Mesenchymal stem cell (in vitro differentiated cells and primary cell): ENCODE data around the gene HOMEZ. TPM values are rescaled to one million over a fixed set of nuclear protein-coding genes. Genes with fewer than 3 reads are reported as not detected.

Experiments
- DNase-seq: peaks from one replicate; pipeline ENCODE4 v3.0.0-alpha.2; 2013
- H2AFZ ChIP-seq: one replicate; pipeline ENCODE4 v1.6.1; 2013; ENCODE audit warnings: low read depth, mild to moderate bottlenecking, control low read depth, inconsistent platforms, low read length, moderate library complexity
- H2AK5ac ChIP-seq: 2 replicates; pipeline ENCODE4 v1.6.1; 2013; ENCODE audit warnings: low read length, moderate library complexity, mild to moderate bottlenecking, inconsistent platforms; ENCODE audit not compliant: severe bottlenecking
- H2BK120ac ChIP-seq: one replicate; pipeline ENCODE4 v1.6.1; 2013; ENCODE audit warnings: low read depth, mild to moderate bottlenecking, inconsistent platforms, low read length, moderate library complexity
- H2BK12ac ChIP-seq, 2 experiments: one replicate each; pipeline ENCODE4 v1.6.1; 2013; ENCODE audit warnings: inconsistent platforms in 2 of 2, low read length in 2 of 2, mild to moderate bottlenecking in 2 of 2, moderate library complexity in 2 of 2, control low read depth in 1 of 2
- H2BK15ac ChIP-seq: one replicate; pipeline ENCODE4 v1.6.1; 2013; ENCODE audit warnings: mild to moderate bottlenecking, low read depth, inconsistent platforms; ENCODE audit not compliant: poor library complexity, severe bottlenecking
- H2BK5ac ChIP-seq: 2 replicates; pipeline ENCODE4 v1.6.1; 2013; ENCODE audit warnings: low read depth, mild to moderate bottlenecking, low read length, control low read depth, inconsistent platforms; ENCODE audit not compliant: poor library complexity, severe bottlenecking
- H3K14ac ChIP-seq, 2 experiments: one replicate each; pipeline ENCODE4 v1.6.1; 2013; ENCODE audit warnings: inconsistent platforms in 2 of 2, low read length in 2 of 2, control low read depth in 1 of 2, mild to moderate bottlenecking in 1 of 2, moderate library complexity in 1 of 2
- H3K18ac ChIP-seq, 2 experiments: one replicate each; pipeline ENCODE4 v1.6.1; 2013; ENCODE audit warnings: inconsistent platforms in 2 of 2, low read length in 2 of 2, control low read depth in 1 of 2, low read depth in 1 of 2, mild to moderate bottlenecking in 1 of 2
- H3K23ac ChIP-seq, 2 experiments: one replicate each; pipeline ENCODE4 v1.6.1; 2013; ENCODE audit warnings: inconsistent platforms in 2 of 2, low read length in 2 of 2, mild to moderate bottlenecking in 2 of 2, moderate library complexity in 2 of 2, control low read depth in 1 of 2
- H3K27ac ChIP-seq: 2 replicates; pipeline ENCODE4 v1.5.1; 2013; ENCODE audit warnings: mild to moderate bottlenecking, moderate library complexity, low read length, control low read depth, inconsistent platforms; ENCODE audit not compliant: poor library complexity, severe bottlenecking
- H3K27me3 ChIP-seq, 2 experiments: 2 replicates each; pipeline versions ENCODE4 v1.6.1 to v1.7.0; 2013; ENCODE audit warnings: low read length in 2 of 2, mild to moderate bottlenecking in 2 of 2, moderate library complexity in 2 of 2, control low read depth in 1 of 2, inconsistent platforms in 1 of 2; ENCODE audit not compliant: control insufficient read depth in 1 of 2, insufficient read depth in 1 of 2
- H3K36me3 ChIP-seq, 2 experiments: 2 replicates each; pipeline versions ENCODE4 v1.6.1 to v1.7.0; 2013; ENCODE audit warnings: low read length in 2 of 2, control low read depth in 1 of 2, inconsistent platforms in 1 of 2, low read depth in 1 of 2, mild to moderate bottlenecking in 1 of 2; ENCODE audit not compliant: insufficient read depth in 2 of 2, control insufficient read depth in 1 of 2
- H3K4ac ChIP-seq, 2 experiments: one replicate each; pipeline ENCODE4 v1.6.1; 2013; ENCODE audit warnings: inconsistent platforms in 2 of 2, low read length in 2 of 2, mild to moderate bottlenecking in 2 of 2, moderate library complexity in 2 of 2, control low read depth in 1 of 2, low read depth in 1 of 2
- H3K4me1 ChIP-seq: 2 replicates; pipeline ENCODE4 v1.6.1; 2013; ENCODE audit warnings: low read depth, low read length, control low read depth; ENCODE audit not compliant: control insufficient read depth, insufficient read depth
- H3K4me2 ChIP-seq: 2 replicates; pipeline ENCODE4 v1.6.1; 2013; ENCODE audit warnings: low read length, mild to moderate bottlenecking, inconsistent platforms; ENCODE audit not compliant: poor library complexity, severe bottlenecking
- H3K4me3 ChIP-seq, 2 experiments: 2 replicates each; pipeline versions ENCODE4 v1.5.1 to v1.7.0; 2013; ENCODE audit warnings: low read length in 2 of 2, mild to moderate bottlenecking in 2 of 2, control low read depth in 1 of 2, low read depth in 1 of 2; ENCODE audit not compliant: insufficient read depth in 1 of 2
- H3K79me1 ChIP-seq: replicated peaks from 2 replicates; pipeline ENCODE4 v1.6.1; 2013; ENCODE audit warnings: mild to moderate bottlenecking, control low read depth, low read length, inconsistent platforms; ENCODE audit not compliant: poor library complexity, severe bottlenecking
- H3K9ac ChIP-seq: 2 replicates; pipeline ENCODE4 v1.7.0; 2013; ENCODE audit warnings: mild to moderate bottlenecking, low read length, moderate library complexity
- H3K9me3 ChIP-seq: 2 replicates; pipeline ENCODE4 v1.7.0; 2013; ENCODE audit warnings: mild to moderate bottlenecking, low read length; ENCODE audit not compliant: control insufficient read depth
- H4K8ac ChIP-seq: one replicate; pipeline ENCODE4 v1.6.1; 2013; ENCODE audit warnings: inconsistent platforms, mild to moderate bottlenecking, low read length, moderate library complexity
- H4K91ac ChIP-seq: one replicate; pipeline ENCODE4 v1.6.1; 2013; ENCODE audit warnings: mild to moderate bottlenecking, low read length, inconsistent platforms
- WGBS: methylation state at CpG from one replicate; pipeline ENCODE4 v1.1.7; 2013; ENCODE audit warnings: mixed read lengths; 5-methylcytosine and 5-hydroxymethylcytosine counted together
- polyA plus RNA-seq, 2 experiments: library from polyadenylated mRNA; stranded (reverse); fragments of 200-250 nt; gene quantifications; one replicate each; pipeline ENCODE4 v1.2.3, GENCODE V29; 2013

HOMEZ gene
- polyA plus RNA-seq (2013, experiment 1 of 2), result 17.4 TPM
- 17.7 TPM for polyA plus RNA-seq (2013, experiment 2 of 2)

GRCh38 chr14:23286020-23286901 lies at the start of gene HOMEZ:
TSS of gene HOMEZ (minus strand) at chr14:23286132. CDS start at chr14:23285952, 180 bp downstream.
- no peak within 1 kb of the TSS for H3K23ac ChIP-seq
- under 1% methylated on average over 48 of the region's 53 CpGs for WGBS
- peak within 1 kb of the TSS; percentile 63 for H2AK5ac ChIP-seq

GRCh38 chr14:23335623-23336022 lies 49.7 kb upstream of the HOMEZ start:
- no peak overlapping the region for H3K23ac ChIP-seq
- no peak overlapping the region for H2AK5ac ChIP-seq
- H3K4me3 ChIP-seq, result no peak overlapping the region
- no peak overlapping the region for H3K14ac ChIP-seq
- H3K27ac ChIP-seq, result no peak overlapping the region
- no peak overlapping the region for H2BK5ac ChIP-seq
- no peak overlapping the region for H4K91ac ChIP-seq
- no peaks in the 10 kb centered on the region for H3K36me3 ChIP-seq
- H3K18ac ChIP-seq, result no peak overlapping the region
- 94% methylated on average over 5 of the region's 5 CpGs for WGBS
- H3K27me3 ChIP-seq, result peaks cover 9 to 29% of the 10 kb centered on the region in 2 experiments
- no peak overlapping the region for H2BK15ac ChIP-seq
- H2BK120ac ChIP-seq, result no peak overlapping the region
- H4K8ac ChIP-seq, result no peak overlapping the region
- no peak overlapping the region for H2AFZ ChIP-seq
- no peak overlapping the region for H3K4me2 ChIP-seq
- no peaks in the 10 kb centered on the region for H3K79me1 ChIP-seq
- DNase-seq, result no peak
- H3K9ac ChIP-seq, result no peak overlapping the region
- H3K4me1 ChIP-seq, result no peaks in the 10 kb centered on the region
- H2BK12ac ChIP-seq, result no peak overlapping the region
- H3K9me3 ChIP-seq, result peaks cover 3% of the 10 kb centered on the region
- no peak overlapping the region for H3K4ac ChIP-seq

More at GRCh38 chr14:23286020-23286901, at the start of gene HOMEZ:
- peak within 1 kb of the TSS; percentile 2 for H2BK5ac ChIP-seq
- H3K27me3 ChIP-seq, result peaks cover 0 to 7% of the 10 kb centered on the region in 2 experiments
- peak; percentile 99 for DNase-seq
- peak within 1 kb of the TSS; percentile 31 to 74 for H3K4ac ChIP-seq
- H2BK15ac ChIP-seq, result peak within 1 kb of the TSS; percentile 26
- H3K27ac ChIP-seq, result peak within 1 kb of the TSS; percentile 77
- H3K18ac ChIP-seq, result peak within 1 kb of the TSS; percentile 77 to 83
- H2AFZ ChIP-seq, result peak within 1 kb of the TSS; percentile 68
- H3K36me3 ChIP-seq, result no peaks in the 10 kb centered on the region
- H4K91ac ChIP-seq, result no peak within 1 kb of the TSS
- H3K9me3 ChIP-seq, result no peaks in the 10 kb centered on the region
- peak within 1 kb of the TSS; percentile 78 for H3K4me2 ChIP-seq
- peaks cover 15% of the 10 kb centered on the region for H3K79me1 ChIP-seq
- H3K9ac ChIP-seq, result peak within 1 kb of the TSS; percentile 93
- H3K4me1 ChIP-seq, result peaks cover 5% of the 10 kb centered on the region
- peak within 1 kb of the TSS in 1 of 2 experiments; percentile 12 for H2BK12ac ChIP-seq
- H3K4me3 ChIP-seq, result peak within 1 kb of the TSS; percentile 89 to 94
- peak within 1 kb of the TSS in 1 of 2 experiments; percentile 83 for H3K14ac ChIP-seq
- peak within 1 kb of the TSS; percentile 90 for H4K8ac ChIP-seq
- H2BK120ac ChIP-seq, result peak within 1 kb of the TSS; percentile 67

- no peak overlapping the region for H3K4me3 ChIP-seq
- no peak overlapping the region for H2AK5ac ChIP-seq
Observed at GRCh38 chr14:23327947-23328744, 42.2 kb upstream of the HOMEZ start.

More at GRCh38 chr14:23327947-23328744, 42.2 kb upstream of the HOMEZ start:
- H2AFZ ChIP-seq, result no peak overlapping the region
- no peak overlapping the region for H2BK120ac ChIP-seq
- H2BK12ac ChIP-seq, result no peak overlapping the region
- H3K79me1 ChIP-seq, result peaks cover 8% of the 10 kb centered on the region
- H3K18ac ChIP-seq, result no peak overlapping the region
- H3K36me3 ChIP-seq, result peaks cover 22 to 32% of the 10 kb centered on the region in 2 experiments
- WGBS, result 53% methylated on average over 4 of the region's 4 CpGs
- DNase-seq, result peak; percentile 80
- peaks cover 0 to 8% of the 10 kb centered on the region in 2 experiments for H3K27me3 ChIP-seq
- H3K23ac ChIP-seq, result no peak overlapping the region
- no peak overlapping the region for H2BK15ac ChIP-seq
- no peak overlapping the region for H3K14ac ChIP-seq
- no peak overlapping the region for H4K91ac ChIP-seq
- H2BK5ac ChIP-seq, result no peak overlapping the region
- no peak overlapping the region for H3K9ac ChIP-seq
- H3K4me1 ChIP-seq, result peaks cover 6% of the 10 kb centered on the region
- no peak overlapping the region for H3K27ac ChIP-seq
- H3K4me2 ChIP-seq, result no peak overlapping the region
- no peak overlapping the region for H3K4ac ChIP-seq
- no peak overlapping the region for H4K8ac ChIP-seq
- H3K9me3 ChIP-seq, result no peaks in the 10 kb centered on the region
